Suprapubic skin (tissue), 3 donors: ENCODE data around the gene ANO2.

Experiments used
- CTCF ChIP-seq, 2 donors: fragments of 200-600 bp in 1 of 2; fragments of 450-650 bp in 1 of 2; sonication (generic) in 1 of 2; IDR thresholded peaks; one replicate each; pipeline ENCODE4 v1.5.1; 2016 to 2019; ENCODE audit warnings: antibody characterized with exemption in 2 of 2, mild to moderate bottlenecking in 1 of 2, moderate library complexity in 1 of 2
- EP300 ChIP-seq: sonication (generic); formaldehyde crosslinking; IDR thresholded peaks from one replicate; pipeline ENCODE4 v1.6.1; 2017; ENCODE audit warnings: antibody characterized with exemption

- TF ChIP-seq CTCF (IDR thresholded peaks at IDR 0.05) (no peak), EP300 (no peak)
Observed at GRCh38 chr12:5912437-5913334, 32.4 kb downstream of the ANO2 start.
